GM18907 (cell line): ENCODE data around the gene CAMK2G.
"Not testable (repeated sequence)": the region's sequence is repeated elsewhere in the genome, so short reads cannot be mapped to it uniquely, and the experiment has no call there.

Experiments used
- ATAC-seq: cut with Tn5 transposase; IDR thresholded peaks from one replicate; pipeline ENCODE4 v1.9.1; 2021; ENCODE audit warnings: mild to moderate bottlenecking, moderate library complexity; ENCODE audit not compliant: unreplicated experiment

The CAMK2G gene

GRCh38 chr10:73842349-73842748 lies 32.0 kb downstream of the CAMK2G start:
- no peak for ATAC-seq

GRCh38 chr10:73841526-73842285 lies 32.6 kb downstream of the CAMK2G start:
- ATAC-seq = no peak

- ATAC-seq = no peak
Observed at GRCh38 chr10:73841061-73841421, 33.3 kb downstream of the CAMK2G start.

GRCh38 chr10:73840403-73841060 lies 33.8 kb downstream of the CAMK2G start:
- ATAC-seq = no peak

- ATAC-seq = no peak
Observed at GRCh38 chr10:73840056-73840402, 34.3 kb downstream of the CAMK2G start.

GRCh38 chr10:73839276-73839966 lies 34.9 kb downstream of the CAMK2G start:
- no peak for ATAC-seq

GRCh38 chr10:73838827-73839226 lies 35.5 kb downstream of the CAMK2G start:
- ATAC-seq = no peak

- no peak for ATAC-seq
Observed at GRCh38 chr10:73838008-73838567, 36.3 kb downstream of the CAMK2G start.

- no peak for ATAC-seq
Observed at GRCh38 chr10:73837072-73837471, 37.3 kb downstream of the CAMK2G start.

GRCh38 chr10:73836427-73836980 lies 37.9 kb downstream of the CAMK2G start:
- ATAC-seq = no peak

GRCh38 chr10:73829090-73829489 lies 45.3 kb downstream of the CAMK2G start:
- ATAC-seq = not testable (repeated sequence)

- ATAC-seq = no peak
Observed at GRCh38 chr10:73828161-73828560, 46.2 kb downstream of the CAMK2G start.

GRCh38 chr10:73827346-73828089 lies 46.8 kb downstream of the CAMK2G start:
- ATAC-seq = no peak

- no peak for ATAC-seq
Observed at GRCh38 chr10:73824146-73824725, 50.1 kb downstream of the CAMK2G start.

- no peak for ATAC-seq
Observed at GRCh38 chr10:73823391-73823790, 51.0 kb downstream of the CAMK2G start.

GRCh38 chr10:73819513-73820093 lies 54.8 kb downstream of the CAMK2G start:
- ATAC-seq = no peak

- ATAC-seq = no peak
Observed at GRCh38 chr10:73819081-73819480, 55.3 kb downstream of the CAMK2G start.

GRCh38 chr10:73818402-73818801 lies 56.0 kb downstream of the CAMK2G start:
- ATAC-seq = no peak

GRCh38 chr10:73817826-73818225 lies 56.5 kb downstream of the CAMK2G start:
- ATAC-seq = no peak
